CD4-positive, alpha-beta T cell (primary cell): ENCODE results near the gene CEACAM16. TPM values are rescaled to one million over a fixed set of nuclear protein-coding genes. Genes with fewer than 3 reads are reported as not detected.
A peak's percentile ranks its signal among the peaks of the same experiment; 100 is the strongest.

Experiments
- ATAC-seq: fragments of 200-7000 bp; cut with Tn5 transposase; one replicate; pipeline ENCODE4 v1.10.0; 2022; ENCODE audit warnings: mild to moderate bottlenecking; ENCODE audit not compliant: poor library complexity
- CTCF ChIA-PET: fragments of 350-600 bp; sonication (Branson Sonifier 250); formaldehyde crosslinking; loops from one replicate; lab custom pipeline; 2021; ENCODE audit warnings: antibody characterized with exemption, inconsistent platforms; lab: Charles Lee
- POLR2A ChIA-PET: fragments of 350-600 bp; sonication (Branson Sonifier 250); formaldehyde crosslinking; loops from one replicate; lab custom pipeline; 2021; ENCODE audit warnings: antibody characterized with exemption, inconsistent platforms; lab: Charles Lee
- DNase-seq, 14 experiments: peaks; one replicate each; pipeline ENCODE4 v3.0.0-alpha.2; 2013 to 2020; ENCODE audit warnings: mixed read lengths in 2 of 14
- H3K27ac ChIP-seq, 2 donors: one replicate each; pipeline versions ENCODE4 v1.5.1 to v1.7.0; 2013; ENCODE audit warnings: low read length in 2 of 2, low read depth in 1 of 2, mild to moderate bottlenecking in 1 of 2
- H3K27me3 ChIP-seq, 2 experiments: 1 replicate in 1 of 2; 2 replicates in 1 of 2; pipeline versions ENCODE4 v1.6.1 to v1.7.0; 2013; ENCODE audit warnings: low read length in 2 of 2, control low read depth in 1 of 2, mild to moderate bottlenecking in 1 of 2, moderate library complexity in 1 of 2; ENCODE audit not compliant: insufficient read depth in 2 of 2, control insufficient read depth in 1 of 2
- H3K36me3 ChIP-seq: one replicate; pipeline ENCODE4 v1.6.1; 2013; ENCODE audit warnings: low read length, control low read depth; ENCODE audit not compliant: insufficient read depth
- H3K4me1 ChIP-seq: one replicate; pipeline ENCODE4 v1.6.1; 2013; ENCODE audit warnings: low read length, control low read depth; ENCODE audit not compliant: insufficient read depth
- H3K4me3 ChIP-seq: one replicate; pipeline ENCODE4 v1.5.1; 2013; ENCODE audit warnings: mild to moderate bottlenecking, low read length, moderate library complexity
- H3K9me3 ChIP-seq, 2 experiments: 1 replicate in 1 of 2; 2 replicates in 1 of 2; pipeline versions ENCODE4 v1.6.1 to v1.7.0; 2013; ENCODE audit warnings: low read length in 2 of 2, mild to moderate bottlenecking in 2 of 2, control low read depth in 1 of 2, moderate library complexity in 1 of 2; ENCODE audit not compliant: control insufficient read depth in 1 of 2, insufficient read depth in 1 of 2
- H3K27ac Mint-ChIP-seq: one replicate; pipeline ENCODE4 v1.8.0; 2020; ENCODE audit warnings: mixed read lengths
- H3K27me3 Mint-ChIP-seq: one replicate; pipeline ENCODE4 v1.8.0; 2021; ENCODE audit warnings: mixed read lengths
- H3K36me3 Mint-ChIP-seq: one replicate; pipeline ENCODE4 v1.8.0; 2021; ENCODE audit warnings: low read depth, mixed read lengths
- H3K4me1 Mint-ChIP-seq: one replicate; pipeline ENCODE4 v1.8.0; 2021; ENCODE audit warnings: low read depth, mixed read lengths
- H3K4me3 Mint-ChIP-seq: one replicate; pipeline ENCODE4 v1.8.0; 2020; ENCODE audit warnings: mild to moderate bottlenecking, mixed read lengths
- H3K9me3 Mint-ChIP-seq: one replicate; pipeline ENCODE4 v1.8.0; 2020; ENCODE audit warnings: mixed read lengths
- CTCF ChIP-seq: fragments of 200-600 bp; IDR thresholded peaks from one replicate; pipeline ENCODE4 v1.8.0; 2022; ENCODE audit warnings: antibody characterized with exemption, mild to moderate bottlenecking
- intact Hi-C, 2 experiments: fragments of 100-400 bp; cut with DNase I in 1 of 2; cut with micrococcal nuclease in 1 of 2; formaldehyde crosslinking; loops; one replicate each; pipeline versions ENCODE4 v1.15.1 to v1.9.0; 2023 to 2025; cut with DNase I, micrococcal nuclease
- total RNA-seq, 174 experiments: library from RNA in 2 of 174; stranded (reverse) in 2 of 174; gene quantifications; one replicate each; pipeline ENCODE4 v1.2.3 and lab custom pipeline; 2021 to 2026

The CEACAM16 gene
- total RNA-seq, 2 experiments from 2014 or later: not detected

DNA sequence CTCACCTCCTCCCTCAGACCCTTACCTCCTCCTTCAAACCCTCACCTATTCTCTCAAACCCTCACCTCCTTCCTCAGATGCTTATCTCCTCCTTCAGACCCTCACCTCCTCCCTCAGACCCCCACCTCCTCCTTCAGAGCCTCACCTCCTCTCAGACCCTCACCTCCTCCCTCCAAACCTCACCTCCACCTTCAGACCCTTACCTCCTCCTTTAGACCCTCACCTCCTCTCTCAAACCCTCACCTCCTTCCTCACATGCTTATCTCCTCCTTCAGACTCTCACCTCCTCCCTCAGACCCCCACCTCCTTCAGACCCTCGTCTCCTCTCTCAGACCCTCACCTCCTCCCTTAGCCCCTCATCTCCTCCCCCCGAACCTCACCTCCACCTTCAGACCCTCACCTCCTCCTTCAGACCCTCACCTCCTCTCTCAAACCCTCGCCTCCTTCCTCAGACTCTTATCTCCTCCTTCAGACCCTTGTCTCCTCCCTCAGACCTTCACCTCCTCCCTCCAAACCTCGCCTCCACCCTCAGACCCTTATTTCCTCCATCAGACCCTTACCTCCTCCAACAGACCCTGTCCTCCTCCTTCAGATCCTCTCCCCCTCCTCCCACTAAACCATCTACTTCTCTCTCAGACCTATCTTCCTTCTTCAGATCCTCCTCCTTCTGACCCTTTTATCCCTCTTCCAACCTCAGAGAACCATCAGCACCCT lies 47.1 kb downstream of the CEACAM16 start:
- Histone ChIP-seq H3K4me1 (peaks cover 54% of the 10 kb centered on the region), H3K9me3 (no peaks in the 10 kb centered on the region), H3K27ac (peak overlapping the region in 1 of 2 donors; percentile 92), H3K27me3 (no peaks in the 10 kb centered on the region), H3K36me3 (peaks cover 4% of the 10 kb centered on the region), H3K4me3 (no peak overlapping the region)
- ATAC-seq (no peak), DNase-seq (peak in 1 of 14 experiments; percentile 30)
- ChIA-PET CTCF (interaction anchor here (1.6 to 5.3 kb wide), 2 partner anchors 22 to 25 kb away, joined by 5 to 23 read pairs; no protein-coding TSS in a partner anchor), POLR2A (interaction anchor here (1.0 kb wide), 1 partner anchor 22 kb away, joined by 3 read pairs; no protein-coding TSS in a partner anchor)
- no peak for TF ChIP-seq CTCF
- Mint-ChIP-seq H3K27me3 (no peaks in the 10 kb centered on the region), H3K27ac (peak overlapping the region; percentile 91), H3K4me1 (peaks cover 41% of the 10 kb centered on the region), H3K9me3 (no peaks in the 10 kb centered on the region), H3K4me3 (peak overlapping the region; percentile 83), H3K36me3 (peaks cover 21% of the 10 kb centered on the region)
- intact Hi-C loops: loop anchor here in 1 of 2 experiments (2.0 kb wide), 1 partner anchor 21 kb away; no protein-coding TSS in a partner anchor

DNA sequence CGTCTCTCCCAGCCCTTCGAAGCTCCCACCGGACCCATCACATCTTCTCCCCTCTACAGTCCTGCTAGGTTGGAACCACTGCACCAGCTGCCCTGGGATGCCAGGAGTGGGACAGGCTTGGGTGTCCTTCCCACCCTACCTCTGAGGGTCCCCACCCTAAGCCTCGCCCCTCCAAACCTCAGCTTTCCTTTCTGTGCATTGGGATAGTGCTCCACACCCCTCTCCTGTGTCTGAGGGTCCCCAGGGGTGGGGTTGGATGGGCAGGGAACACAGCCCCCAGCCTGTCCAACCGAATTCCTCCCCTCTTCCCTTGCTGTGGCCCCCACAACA lies 47.6 kb downstream of the CEACAM16 start:
- no peaks in the 10 kb centered on the region for H3K9me3 Mint-ChIP-seq
- Histone ChIP-seq H3K4me1 (peaks cover 56% of the 10 kb centered on the region), H3K36me3 (peaks cover 8% of the 10 kb centered on the region), H3K9me3 (no peaks in the 10 kb centered on the region), H3K27ac (peak overlapping the region; percentile 83 to 92), H3K4me3 (no peak overlapping the region), H3K27me3 (no peaks in the 10 kb centered on the region)
- CTCF ChIA-PET: interaction anchor here (5.3 kb wide), 1 partner anchor 24 kb away, joined by 23 read pairs; no protein-coding TSS in a partner anchor
- H3K27me3 Mint-ChIP-seq: no peaks in the 10 kb centered on the region
- no peak for ATAC-seq
- no peak for TF ChIP-seq CTCF
- peak overlapping the region; percentile 94 for H3K4me3 Mint-ChIP-seq
- DNase-seq: no peak
- peak overlapping the region; percentile 91 for H3K27ac Mint-ChIP-seq
- intact Hi-C loops: loop anchor here in 1 of 2 experiments (2.0 kb wide), 1 partner anchor 22 kb away; no protein-coding TSS in a partner anchor
- H3K36me3 Mint-ChIP-seq: peaks cover 24% of the 10 kb centered on the region
- peaks cover 47% of the 10 kb centered on the region for H3K4me1 Mint-ChIP-seq
- POLR2A ChIA-PET: no interaction called here

GRCh38 chr19:44746946-44747738 lies 48.2 kb downstream of the CEACAM16 start:
- H3K27me3 Mint-ChIP-seq: no peaks in the 10 kb centered on the region
- H3K36me3 Mint-ChIP-seq: peaks cover 26% of the 10 kb centered on the region
- peaks cover 52% of the 10 kb centered on the region for H3K4me1 Mint-ChIP-seq
- POLR2A ChIA-PET: no interaction called here
- H3K27ac ChIP-seq: peak overlapping the region; percentile 90 to 92
- H3K27me3 ChIP-seq: no peaks in the 10 kb centered on the region
- H3K27ac Mint-ChIP-seq: peak overlapping the region; percentile 91
- CTCF ChIA-PET: interaction anchor here (5.3 kb wide), 1 partner anchor 23 kb away, joined by 23 read pairs; no protein-coding TSS in a partner anchor
- no peaks in the 10 kb centered on the region for H3K9me3 ChIP-seq
- peaks cover 10% of the 10 kb centered on the region for H3K36me3 ChIP-seq
- DNase-seq (peak; percentile 67 to 96 (median 88)), ATAC-seq (peak; percentile 74)
- intact Hi-C loops: loop anchor here (1.0 to 2.0 kb wide), 2 partner anchors 22 to 23 kb away; no protein-coding TSS in a partner anchor
- H3K9me3 Mint-ChIP-seq: no peaks in the 10 kb centered on the region
- H3K4me1 ChIP-seq: peaks cover 57% of the 10 kb centered on the region
- peak overlapping the region; percentile 94 for H3K4me3 Mint-ChIP-seq
- TF ChIP-seq CTCF: no peak
- H3K4me3 ChIP-seq: peak overlapping the region; percentile 76
